NCI-H748 (cell line): ENCODE results near the gene NMRAL1.
A peak's percentile ranks its signal among the peaks of the same experiment; 100 is the strongest.

Source experiments
- DNase-seq: peaks from one replicate; lab custom pipeline; 2025; ENCODE audit not compliant: unreplicated experiment; lab: John Stamatoyannopoulos, UW

Gene NMRAL1

DNA sequence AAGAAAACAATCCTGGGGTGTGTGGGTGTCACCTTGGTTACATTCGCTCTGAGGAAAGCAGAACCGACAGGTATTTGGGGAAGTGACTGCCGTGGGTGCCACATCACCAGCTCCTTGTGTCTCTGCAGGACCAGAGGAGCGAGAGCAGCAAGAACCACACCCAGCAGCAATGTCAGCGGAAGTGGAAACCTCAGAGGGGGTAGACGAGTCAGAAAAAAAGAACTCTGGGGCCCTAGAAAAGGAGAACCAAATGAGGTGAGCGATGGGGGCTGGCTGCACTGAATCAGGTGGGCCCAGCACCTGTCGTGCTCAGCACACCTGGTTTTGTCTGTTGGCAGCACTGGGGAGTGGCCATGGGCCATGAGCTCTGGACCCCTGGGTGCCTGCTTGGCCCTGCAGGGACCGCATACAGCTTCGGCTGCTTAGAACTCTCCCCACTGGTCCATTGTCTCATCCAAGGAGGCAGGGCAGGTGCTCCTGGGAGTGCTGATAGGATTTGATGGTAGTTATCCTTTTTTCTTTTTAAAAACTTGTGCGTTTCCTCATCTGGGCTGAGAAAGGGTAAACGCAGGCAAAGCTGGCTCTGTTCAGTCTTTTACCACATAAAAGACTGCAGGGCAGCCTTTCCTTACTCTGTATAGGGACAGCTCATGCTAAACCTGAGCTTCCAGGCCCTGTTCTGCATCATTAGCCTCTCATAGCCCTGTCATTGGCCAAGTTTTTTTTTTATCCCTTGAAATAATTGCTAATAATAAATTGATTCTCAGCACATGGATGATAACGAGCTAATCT lies 31.1 kb upstream of the NMRAL1 start:
- no peak for DNase-seq

DNA sequence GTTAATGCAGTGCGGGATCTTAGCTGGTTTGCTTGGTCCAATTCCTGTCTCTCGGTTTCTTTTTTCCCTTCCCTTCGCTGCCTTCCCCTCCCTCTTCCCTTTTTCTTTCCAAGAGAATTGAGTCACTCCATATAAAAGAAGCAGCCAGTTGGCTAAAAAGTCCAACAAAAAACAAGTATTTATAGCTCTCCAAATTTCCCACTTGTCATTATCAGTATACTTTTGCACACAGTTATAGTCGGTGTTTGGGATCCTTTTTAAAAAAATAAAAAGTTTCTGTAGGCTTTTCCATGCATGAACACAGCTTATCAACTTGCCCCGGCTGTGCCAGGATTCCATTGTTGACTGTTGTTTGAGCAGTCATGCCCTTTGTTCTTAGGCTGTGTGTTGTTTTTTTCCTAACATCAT lies 26.6 kb upstream of the NMRAL1 start:
- no peak for DNase-seq

GRCh38 chr16:4500272-4500671 lies 25.8 kb upstream of the NMRAL1 start:
- no peak for DNase-seq

DNA sequence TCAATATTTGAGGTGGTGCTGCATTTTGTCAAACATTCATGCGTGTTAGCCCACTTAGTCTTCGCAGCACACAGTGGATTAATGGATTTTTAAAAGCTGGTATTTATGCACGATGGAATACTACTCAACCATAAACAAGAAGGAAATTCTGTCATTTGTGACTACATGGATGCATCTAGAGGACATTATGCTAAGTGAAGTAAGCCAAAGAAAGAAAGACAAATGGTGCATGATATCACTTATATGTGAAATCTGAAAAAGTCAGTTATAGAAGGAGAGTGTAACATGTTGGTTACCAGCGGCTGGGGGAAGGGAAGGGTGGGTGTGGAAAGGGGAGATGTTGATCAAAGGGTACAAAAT lies 24.8 kb upstream of the NMRAL1 start:
- DNase-seq, result no peak

DNA sequence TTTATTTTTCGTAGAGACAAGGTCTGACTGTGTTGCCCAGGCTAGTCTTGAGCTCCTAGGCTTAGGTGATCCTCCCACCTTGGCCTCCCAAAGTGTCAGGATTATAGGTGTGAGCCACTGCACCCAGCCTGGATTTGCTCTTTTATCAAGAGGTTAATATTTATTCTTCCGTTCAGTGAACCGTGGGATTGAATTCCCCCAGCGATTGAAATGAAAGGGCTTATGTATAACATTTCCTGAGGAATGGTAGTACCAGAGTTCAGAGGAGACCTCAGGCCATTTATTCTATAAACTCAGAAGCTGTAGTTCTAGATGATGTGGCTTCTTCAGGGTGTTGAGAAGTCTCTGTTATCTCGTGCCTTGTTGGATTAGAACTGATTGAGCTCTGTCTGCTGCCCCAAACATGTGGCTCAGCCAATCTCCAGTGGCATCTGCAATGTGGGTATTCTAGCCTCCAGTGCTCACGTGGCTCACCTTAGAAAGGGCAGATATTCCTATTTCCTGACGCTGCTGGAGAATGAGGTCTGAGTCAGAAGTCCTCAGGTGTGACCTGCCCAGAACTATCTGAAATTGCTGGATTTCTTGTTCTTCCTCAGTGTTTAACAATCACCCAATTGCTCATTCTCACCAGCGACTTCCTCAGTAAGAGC lies 24.2 kb upstream of the NMRAL1 start:
- no peak for DNase-seq

DNA sequence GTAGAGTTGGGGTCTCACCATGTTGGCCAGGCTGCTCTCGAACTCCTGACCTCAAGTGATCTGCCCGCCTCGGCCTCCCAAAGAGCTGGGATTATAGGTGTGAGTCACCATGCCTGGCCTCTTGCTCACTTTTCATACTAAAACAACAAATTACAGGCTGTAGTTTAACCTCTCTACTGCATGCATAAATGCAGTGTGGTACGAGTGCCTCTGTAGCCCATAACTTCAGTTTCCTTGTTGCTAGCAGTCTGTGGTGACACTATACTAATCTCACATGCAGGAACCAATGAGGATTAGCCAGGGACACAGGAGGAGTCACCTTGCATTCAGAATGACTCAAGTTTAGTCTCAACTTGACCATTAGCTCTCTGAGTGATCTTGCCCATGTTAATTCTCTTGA lies 21.9 kb upstream of the NMRAL1 start:
- no peak for DNase-seq

- DNase-seq, result no peak
Observed at GRCh38 chr16:4495766-4496165, 21.3 kb upstream of the NMRAL1 start.

- DNase-seq, result no peak
Observed at GRCh38 chr16:4494746-4495490, 20.5 kb upstream of the NMRAL1 start.

- DNase-seq, result no peak
Observed at GRCh38 chr16:4491898-4492297, 17.5 kb upstream of the NMRAL1 start.

DNA sequence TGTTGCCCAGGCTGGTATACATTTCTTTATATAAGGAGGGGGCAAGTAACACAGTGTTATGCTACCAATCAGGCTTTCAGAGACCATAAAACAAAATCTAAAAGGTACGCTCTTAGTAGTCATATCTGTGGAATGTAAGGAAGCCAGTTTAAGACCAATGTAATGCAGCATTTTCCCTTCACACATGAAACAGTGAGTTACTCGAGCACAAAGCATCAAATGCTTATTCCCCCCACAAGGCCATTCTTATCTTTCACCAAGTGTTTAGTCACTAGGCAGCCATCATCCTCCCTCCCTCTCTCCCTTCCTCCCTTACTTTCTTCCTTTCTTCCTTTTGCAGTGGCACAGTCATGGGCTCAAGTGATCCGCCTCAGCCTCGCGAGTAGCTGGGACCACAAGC lies 14.6 kb upstream of the NMRAL1 start:
- DNase-seq, result no peak

- no peak for DNase-seq
Observed at GRCh38 chr16:4488499-4488967, 14.1 kb upstream of the NMRAL1 start.

DNA sequence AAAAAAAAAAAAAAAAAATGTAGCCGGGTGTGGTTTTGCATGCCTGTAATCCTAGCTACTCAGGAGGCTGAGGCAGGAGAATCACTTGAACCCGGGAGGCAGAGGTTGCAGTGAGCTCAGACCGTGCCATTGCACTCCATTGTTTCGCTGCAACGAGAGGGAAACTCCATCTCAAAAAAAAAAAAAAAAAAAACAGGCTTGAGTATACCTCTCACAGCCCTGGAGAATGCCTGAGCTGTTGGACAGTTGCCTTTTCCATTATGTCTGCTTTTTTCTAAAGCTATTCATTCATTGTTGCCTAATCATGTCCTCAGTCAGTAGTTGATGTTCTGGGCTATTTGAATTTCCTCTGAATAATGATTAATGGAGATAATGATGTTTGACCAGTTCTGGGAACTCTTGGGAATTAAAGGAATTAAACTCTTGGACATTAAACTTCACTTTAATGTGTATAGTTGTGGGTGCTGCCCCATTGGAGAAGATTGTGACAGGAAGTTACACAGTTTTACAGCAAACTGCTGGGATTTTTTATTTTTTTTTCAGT lies 13.6 kb upstream of the NMRAL1 start:
- no peak for DNase-seq

GRCh38 chr16:4486126-4486893 lies 11.9 kb upstream of the NMRAL1 start:
- no peak for DNase-seq

GRCh38 chr16:4481963-4482362 lies 7.5 kb upstream of the NMRAL1 start:
- DNase-seq, result no peak

DNA sequence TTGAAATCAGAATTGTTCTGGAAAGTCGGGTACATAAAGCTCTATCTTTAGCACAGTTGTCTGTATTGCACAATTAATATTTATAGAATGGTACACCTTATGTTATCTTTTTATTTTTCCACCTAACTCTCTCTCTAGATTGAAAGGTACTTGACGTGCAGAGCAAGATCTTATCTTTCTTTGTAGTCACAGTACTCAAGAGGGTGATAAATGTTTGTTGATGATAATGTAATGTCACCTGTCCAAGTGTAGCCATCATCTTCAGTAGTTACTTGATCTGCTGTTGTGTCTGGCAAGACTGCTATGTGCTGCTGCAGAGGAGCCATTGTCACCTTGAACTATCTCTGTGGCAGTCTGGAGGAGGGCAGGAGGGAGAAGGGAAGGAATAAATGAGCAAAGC lies 7.1 kb upstream of the NMRAL1 start:
- DNase-seq, result no peak

DNA sequence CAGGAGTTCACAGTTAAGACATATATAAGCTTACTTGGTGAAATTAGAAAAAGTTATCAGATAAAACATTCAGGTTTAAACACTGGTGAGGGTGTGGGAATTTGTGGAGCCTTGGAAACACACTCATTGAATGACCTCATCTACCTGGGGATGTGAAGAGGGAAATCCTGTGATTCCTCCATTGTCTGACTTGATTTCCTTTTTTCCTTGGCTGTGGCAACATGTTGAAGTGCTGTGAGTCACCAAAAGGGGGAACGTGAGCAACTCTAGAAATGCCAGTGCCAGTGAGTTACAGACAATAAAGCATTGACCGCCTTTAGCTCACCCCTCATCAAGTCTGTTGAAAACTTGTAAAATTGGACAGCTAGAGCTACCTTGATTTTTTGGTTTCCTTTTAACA lies 3.5 kb upstream of the NMRAL1 start:
- DNase-seq, result no peak

DNA sequence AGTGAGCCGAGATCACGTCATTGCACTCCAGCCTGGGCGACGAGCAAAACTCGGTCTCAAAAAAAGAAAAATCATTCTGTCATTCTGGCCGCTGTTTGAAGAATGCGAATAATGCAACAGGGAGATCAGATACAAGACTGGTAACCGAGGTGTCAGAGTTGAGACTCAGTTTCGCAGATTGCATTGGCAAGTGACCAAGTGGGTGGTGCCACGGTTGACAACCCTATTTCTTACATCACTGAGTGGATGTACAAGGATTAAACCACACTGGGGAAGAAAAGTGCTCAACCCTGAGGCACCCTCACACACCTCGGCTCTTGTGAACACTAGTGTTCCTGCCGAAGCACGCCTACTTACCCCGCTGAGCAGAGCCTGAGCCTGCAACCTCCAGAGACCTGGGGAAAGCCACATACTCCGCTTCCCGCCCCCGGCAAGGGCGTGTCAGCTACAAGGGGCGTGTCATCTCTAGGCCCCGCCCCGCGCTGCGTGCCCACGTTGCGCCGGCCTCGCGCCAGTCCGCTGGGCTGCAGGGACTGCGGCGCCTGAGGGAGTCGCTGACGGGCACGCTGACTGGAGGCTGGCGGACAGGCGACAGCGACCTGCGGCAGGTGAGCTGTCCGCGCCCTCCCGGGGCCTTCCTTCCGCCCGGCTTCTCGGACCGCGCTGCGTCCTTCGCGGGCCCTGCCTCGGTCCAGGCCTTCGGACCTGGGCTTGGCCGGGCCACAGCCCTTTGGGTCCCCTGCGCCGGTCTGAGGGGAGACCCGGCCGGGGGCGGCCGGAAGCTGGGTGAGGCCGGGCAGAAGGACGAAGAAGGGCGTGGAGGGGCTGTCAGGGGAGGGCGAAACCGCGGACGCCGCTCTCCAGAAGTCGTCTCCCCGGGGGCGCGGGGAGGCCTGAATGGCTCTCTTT lies 1.7 kb upstream of the NMRAL1 start, which contains the start of gene HMOX2:
HMOX2 (plus strand) TSS at position 519 of the 909 bp plus-strand sequence. CDS start 29,127 bp downstream, outside the sequence.
- DNase-seq, result peak; percentile 90

DNA sequence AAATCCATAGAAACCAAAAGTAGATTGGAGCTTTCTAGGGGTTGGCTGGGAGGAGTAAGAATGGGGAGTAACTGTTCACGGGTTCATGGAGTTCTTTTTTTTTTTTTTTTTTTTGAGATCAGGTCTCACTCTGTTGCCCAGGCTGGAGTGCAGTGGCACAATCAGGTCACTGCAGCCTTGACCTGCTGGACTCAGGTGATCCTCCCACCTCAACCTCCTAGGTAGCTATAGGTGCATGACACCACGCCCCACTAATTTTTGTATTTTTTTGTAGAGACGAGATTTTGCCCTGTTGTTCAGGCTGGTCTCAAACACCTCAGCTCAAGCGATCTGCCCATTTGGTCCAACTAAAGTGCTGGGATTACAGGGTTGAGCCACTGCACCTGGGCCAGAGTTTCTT lies 1.5 kb downstream of the NMRAL1 start:
- DNase-seq, result no peak

GRCh38 chr16:4471869-4472268 lies 2.6 kb downstream of the NMRAL1 start:
- no peak for DNase-seq

DNA sequence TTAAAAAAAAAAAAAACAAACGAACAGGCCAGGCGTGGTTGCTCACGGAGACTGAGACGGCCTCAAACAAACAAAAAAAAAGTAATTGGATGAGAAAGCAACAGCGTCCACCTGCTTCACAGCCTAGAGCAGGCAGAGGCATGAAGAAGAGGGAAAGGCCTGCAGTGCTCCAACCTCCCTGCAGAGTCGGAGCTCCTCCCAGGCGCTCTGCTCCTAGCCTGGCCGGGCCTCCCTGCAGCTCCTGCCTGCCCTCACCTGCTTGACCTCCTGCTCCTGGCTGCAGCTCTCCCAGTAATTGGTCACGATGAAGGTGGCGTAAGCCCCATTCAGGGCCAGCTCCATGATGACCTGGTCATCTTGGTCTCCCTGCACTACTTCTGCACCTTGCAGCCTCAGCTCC lies 5.5 kb downstream of the NMRAL1 start:
- no peak for DNase-seq
